GM21717 (cell line): ENCODE measurements around the gene RNF133.
"Not testable (repeated sequence)": the region's sequence is repeated elsewhere in the genome, so short reads cannot be mapped to it uniquely, and the experiment has no call there.

Experiments used
- ATAC-seq: cut with Tn5 transposase; IDR thresholded peaks from one replicate; pipeline ENCODE4 v1.9.1; 2021; ENCODE audit warnings: mild to moderate bottlenecking, moderate library complexity; ENCODE audit not compliant: unreplicated experiment

RNF133 gene

DNA sequence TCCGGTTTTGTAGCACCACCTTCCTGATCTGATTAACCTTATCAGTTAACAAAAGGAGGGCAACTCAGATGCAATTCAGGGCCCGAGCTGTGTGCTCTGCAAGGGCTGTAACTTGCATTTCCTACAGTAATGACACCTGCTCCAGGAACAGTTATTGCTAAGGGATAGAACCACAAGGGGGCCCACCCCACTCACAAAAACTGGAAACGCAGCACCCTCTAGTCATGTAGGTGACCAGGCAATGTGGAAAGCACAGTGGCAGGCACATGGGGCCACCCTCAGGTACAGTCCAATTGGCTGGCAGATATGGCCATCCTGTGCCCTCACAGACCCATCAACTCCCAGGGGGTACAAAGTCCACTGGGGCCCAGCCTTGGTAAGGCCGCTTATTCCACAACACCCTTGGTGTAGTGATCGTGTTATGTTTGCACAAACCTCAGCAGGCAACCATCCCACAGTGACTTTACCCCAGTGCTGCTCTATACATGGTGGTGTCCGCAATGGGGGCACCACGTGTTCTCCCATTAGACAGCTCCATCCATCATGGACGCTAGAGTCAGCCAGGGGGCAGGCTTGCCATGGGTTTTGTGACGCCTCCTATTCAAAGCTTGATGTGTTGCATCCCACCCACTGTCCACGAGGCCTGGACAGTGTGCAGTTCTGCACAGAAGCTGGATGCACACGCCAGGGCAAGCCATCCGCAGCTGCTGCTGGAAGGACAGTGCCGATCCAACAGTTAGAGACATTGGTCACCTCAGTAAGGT is 9.4 kb downstream of the RNF133 start:
- no peak for ATAC-seq

DNA sequence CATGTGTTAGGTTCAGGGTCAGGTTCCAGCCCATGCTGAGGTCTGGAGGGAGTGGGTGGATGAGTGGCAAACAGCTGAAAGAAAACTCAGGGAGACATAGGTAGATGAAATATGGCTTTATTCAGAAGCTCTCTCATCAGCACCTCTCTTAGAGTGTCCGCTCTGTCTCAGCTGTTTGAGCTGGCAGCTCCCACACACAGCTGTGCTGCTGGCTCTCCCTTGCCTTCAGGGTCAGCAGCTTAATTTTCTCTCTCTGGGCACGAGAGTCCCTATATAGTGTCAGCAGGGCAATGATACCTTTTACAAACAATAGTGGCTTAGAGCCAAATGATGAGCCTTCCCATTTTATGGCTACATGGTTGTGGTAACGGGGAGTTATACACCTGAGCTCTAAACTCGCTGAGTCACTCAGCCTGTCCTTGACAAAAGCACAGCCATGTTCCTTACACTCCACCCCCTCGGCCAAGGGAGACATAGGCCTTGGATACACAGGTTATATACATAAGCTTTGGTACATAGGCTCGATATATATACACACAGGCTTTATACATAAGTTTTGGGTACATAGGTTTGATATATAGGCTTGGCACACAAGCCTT is 10.4 kb downstream of the RNF133 start:
- no peak for ATAC-seq

DNA sequence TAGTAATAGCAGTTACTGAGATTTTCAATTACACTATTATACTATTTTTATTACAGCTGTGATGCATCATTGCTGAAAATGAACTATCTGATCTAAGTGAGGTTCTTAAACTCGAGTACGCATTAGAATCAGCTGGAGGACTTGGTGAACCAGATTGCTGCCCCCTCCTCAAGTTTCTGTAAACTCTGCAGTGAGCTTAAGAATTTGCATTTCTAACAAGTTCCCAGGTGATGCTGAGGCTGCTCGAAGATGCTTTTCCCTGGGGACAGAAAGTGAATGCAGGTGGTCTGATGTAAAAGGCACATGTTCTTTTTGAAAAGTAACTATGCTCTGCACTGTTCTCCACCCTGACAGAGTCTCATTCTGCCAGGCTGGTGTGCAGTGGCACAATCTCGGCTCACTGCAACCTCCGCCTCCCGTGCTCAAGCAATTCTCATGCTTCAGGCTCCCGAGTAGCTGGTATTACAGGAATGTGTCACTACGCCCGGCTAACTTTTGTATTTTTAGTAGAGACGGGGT is 12.5 kb downstream of the RNF133 start:
- ATAC-seq: no peak

DNA sequence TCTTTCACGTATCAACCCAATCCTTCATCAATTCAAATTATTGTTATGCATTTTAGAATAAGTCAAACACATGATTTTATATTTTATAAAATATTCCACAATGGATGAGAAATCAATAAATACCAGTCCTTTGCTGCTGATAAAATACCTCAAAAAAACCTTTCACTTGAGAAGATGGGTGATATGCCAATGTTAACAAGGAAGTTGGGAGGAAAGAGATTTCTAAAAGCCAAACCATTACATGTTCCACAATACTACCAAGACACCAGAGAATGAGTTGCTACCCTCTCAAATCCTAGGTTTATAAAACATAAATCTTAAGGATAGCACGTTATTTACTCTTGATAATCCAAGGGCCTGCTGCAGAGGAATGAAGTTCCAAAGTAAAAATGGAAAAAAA is 14.4 kb downstream of the RNF133 start:
- no peak for ATAC-seq

DNA sequence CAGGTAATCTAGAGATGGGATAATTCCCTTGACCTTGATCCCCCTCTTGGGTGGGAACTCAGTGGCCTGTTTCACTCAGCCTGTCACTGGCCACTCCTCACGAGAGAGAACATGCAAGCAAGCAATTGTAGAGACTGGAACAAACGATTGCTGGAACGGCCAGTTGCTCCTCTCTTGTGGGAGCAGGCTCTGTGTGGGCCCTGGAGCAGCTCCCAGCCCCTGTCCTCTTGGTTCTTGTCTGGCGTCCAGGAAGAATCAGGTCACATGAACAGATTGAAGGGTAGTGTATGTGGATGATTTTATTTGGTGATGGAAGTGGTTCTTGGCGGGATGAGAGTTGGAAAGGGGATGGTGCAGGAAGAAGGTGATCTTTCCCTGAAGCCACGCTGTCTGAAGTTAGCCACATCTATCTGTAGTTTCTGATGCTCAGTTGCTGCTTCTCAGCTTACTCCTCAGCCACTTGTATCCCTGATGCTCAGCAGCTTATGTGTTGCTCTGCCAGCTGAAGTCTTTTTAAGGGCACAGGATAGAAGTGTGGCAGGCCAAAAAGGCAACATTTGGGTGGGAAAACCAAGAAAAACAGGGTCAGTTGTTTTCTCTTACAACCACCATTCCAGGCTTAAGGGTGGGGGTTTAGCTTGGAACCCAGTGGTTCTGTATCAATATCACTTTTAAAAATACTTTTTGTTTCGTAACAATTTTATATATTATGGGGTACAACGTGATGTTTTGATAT is 15.9 kb downstream of the RNF133 start:
- ATAC-seq: no peak

DNA sequence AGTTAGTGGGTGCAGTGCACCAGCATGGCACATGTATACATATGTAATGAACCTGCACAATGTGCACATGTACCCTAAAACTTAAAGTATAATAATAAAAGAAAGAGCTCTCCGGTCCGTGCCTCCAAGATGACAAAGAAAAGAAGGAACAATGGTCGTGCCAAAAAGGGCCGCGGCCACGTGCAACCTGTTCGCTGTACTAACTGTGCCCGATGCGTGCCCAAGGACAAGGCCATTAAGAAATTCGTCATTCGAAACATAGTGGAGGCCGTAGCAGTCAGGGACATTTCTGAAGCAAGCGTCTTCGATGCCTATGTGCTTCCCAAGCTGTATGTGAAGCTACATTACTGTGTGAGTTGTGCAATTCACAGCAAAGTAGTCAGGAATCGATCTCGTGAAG is 17.7 kb downstream of the RNF133 start:
- ATAC-seq: not testable (repeated sequence)

DNA sequence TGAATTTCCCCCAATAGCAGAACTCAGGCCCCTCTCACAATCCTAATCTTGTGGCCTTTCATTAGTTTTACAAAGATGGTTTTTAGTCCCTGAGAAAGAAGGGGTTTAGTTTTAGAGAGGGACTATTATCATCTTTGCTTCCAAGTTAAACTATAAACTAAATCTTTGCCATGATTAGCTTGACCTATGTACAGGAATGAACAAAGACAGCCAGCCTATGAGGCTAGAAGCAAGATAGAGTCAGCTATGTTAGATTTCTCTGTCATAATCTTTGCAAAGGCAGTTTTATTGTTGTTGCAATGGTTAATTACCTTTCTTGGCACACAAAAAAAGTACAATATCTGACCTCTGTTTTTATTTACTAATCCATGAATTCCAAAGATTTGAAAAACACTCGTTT is 19.1 kb downstream of the RNF133 start:
- no peak for ATAC-seq

DNA sequence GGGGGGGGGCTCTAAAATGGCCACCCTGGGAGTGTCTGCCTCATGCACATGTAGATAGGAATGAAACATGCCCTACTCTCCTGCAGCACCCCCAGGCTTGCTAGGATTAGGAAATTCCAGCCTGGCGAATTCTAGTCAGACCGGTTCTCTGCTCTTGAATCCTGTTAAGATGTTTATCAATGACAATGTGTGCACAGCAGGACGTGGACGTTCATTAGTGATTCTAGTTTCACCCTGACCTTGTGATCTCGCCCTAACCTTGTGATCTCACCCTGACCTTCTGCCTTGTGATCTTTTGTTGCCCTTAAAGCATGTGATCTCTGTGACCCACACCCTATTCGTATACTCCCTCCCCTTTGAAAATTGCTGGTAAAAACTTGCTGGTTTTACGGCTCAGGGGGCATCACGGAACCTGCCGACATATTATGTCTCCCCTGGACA is 19.6 kb downstream of the RNF133 start:
- not testable (repeated sequence) for ATAC-seq

DNA sequence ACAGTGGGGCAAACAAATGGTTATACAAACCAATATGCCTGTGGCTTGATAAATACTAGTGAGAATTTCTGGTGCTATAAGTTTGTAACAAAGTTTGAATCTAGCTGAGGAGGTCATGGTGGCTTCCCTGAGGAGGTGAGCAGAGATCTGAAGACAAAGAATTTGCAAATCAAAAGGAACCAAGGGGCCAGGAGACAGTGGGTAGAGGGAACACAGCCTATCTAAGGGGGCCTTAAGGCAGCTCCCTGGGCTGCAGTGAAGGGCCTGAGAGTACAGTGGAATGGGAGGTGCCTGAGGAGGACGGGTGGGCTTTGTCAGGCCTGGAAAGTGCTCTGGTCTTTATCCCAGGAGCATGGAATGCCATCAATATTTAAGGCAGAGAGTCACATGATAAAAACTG is 21.8 kb downstream of the RNF133 start:
- no peak for ATAC-seq

DNA sequence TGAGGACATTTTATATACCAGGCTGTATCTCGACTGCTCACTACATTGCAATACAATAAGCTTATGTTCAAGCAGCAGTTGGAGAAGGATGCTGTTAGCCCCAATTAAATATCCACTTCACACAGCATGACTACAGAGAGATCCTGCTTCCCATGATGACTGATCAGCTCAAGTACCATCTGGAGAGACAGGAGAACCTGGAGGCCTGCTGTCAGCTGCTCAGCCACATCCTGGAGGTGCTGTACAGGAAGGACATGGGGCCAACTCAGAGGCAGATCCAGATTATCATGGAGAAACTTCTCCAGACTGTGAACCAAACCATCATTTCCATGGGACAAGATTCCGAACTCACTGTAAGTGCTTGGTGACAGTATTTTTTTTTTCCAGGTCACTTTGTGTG is 22.5 kb downstream of the RNF133 start:
- no peak for ATAC-seq

DNA sequence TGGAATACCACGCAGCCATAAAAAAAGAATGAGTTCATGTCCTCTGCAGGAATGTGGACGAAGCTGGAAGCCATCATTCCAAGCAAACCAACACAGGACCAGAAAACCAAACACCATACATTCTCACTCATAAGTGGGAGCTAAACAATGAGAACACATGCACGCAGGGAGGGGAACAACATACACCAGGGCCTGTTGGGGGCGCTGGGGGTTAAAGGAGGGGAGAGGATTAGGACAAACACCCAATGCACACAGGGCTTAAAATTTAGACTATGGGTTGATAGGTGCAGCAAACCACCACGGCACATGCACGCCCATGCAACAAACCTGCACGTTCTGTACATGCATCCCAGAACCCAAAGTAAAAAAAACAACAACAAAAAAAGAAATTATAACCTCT is 23.3 kb downstream of the RNF133 start:
- no peak for ATAC-seq

DNA sequence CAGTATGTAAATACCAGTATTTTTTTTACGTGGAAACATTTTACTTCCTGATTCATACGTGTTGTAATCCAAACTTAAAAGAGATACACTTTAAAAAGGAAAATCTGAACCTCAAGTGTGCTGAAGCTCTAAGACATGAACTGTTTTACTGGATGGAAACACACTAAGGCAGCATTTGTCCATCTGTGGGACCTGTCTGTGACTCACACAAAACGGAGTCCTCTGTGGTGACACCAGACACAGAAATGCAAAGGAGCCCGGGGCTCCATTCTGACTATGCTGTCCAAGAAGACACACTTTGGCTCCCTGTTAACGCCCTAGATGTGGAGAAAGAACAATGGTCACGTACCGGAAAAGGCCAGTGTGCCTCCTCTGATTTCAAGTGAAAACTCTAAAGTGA is 23.9 kb downstream of the RNF133 start:
- no peak for ATAC-seq

DNA sequence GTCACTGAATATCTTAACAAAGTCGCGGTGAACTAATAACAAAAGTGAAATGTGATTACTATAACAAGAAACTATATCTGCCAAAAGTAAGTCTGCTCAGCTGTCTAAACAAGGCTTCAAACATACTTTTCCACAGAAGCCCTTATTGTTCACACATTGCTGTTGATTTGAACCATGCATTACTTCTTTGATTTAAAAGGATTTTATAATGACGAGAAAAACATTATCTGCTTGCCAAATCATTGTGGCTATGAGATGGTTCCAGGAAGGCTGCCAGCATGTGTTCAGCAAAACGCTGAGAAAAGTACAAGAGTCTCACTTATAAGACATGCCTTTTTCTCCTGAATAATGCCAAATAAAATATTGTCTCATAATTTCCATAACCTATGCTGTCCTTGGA is 24.4 kb downstream of the RNF133 start:
- ATAC-seq: no peak

DNA sequence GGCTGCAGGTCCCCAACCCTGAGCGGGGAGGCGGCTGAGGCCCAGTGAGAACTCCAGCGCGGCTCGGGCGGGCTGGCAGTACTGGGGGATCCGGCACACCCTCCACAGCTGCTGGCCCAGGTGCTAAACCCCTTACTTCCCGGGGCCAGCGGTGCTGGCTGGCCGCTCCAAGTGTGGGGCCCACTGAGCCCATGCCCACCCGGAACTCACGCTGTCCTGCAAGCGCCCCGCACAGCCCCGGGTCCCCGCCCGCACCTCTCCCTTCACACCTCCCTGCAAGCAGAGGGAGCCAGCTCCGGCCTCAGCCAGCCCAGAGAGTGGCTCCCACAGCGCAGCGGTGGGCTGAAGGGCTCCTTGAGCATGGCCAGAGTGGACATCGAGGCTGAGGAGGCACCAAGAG is 25.0 kb downstream of the RNF133 start:
- no peak for ATAC-seq

DNA sequence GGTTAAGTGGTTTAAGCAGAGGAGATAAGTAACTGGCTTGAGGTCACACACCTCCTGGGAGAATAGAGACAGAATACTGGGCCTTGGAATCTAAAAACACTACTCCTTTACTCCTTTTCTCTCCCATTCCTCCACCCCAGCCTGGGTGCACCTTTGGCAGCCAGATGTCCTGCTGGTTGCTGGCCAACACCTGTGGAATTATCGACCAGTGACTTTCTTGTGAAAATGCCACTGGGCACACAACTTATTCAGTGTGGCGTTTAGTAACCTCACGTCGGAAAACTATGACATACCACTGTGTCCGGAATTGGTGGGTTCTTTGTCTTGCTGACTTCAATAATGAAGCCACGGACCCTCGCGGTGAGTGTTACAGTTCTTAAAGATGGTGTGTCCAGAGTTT is 26.4 kb downstream of the RNF133 start:
- ATAC-seq: no peak

DNA sequence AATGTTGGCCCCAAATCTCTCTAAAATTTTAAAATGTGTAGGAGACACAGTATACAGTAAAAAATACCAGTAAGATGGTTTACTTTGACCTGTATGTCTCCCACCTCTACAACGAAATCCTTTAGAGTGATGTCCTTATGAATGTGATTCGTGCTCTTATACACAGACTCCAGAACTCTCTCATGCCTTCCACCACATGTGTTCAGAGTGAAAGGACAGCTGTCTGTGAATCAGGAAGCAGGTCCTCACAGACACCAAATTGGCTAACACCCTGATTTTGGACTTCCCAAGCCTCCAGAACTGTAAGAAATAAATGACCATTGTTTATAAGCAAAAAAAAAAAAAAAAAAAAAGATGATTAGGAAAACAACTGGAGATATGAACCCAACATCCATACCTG is 35.2 kb downstream of the RNF133 start:
- no peak for ATAC-seq

DNA sequence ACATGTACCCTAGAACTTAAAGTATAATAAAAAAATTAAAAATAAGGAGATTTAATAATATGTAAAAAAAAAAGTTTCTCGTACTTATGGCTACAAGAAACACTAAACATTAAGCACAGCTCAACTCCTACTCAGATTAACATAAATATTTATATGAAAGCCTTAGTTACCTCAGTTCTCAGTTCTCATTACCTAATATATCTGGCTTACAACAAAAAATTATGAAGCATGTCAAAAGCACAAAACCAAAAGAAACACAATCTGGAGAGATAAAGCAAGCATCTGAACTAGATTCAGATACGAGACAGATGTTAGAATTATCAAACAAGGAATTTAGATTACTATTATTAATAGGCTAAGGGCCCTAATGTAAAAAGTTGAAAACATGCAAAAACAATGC is 40.1 kb downstream of the RNF133 start:
- no peak for ATAC-seq

DNA sequence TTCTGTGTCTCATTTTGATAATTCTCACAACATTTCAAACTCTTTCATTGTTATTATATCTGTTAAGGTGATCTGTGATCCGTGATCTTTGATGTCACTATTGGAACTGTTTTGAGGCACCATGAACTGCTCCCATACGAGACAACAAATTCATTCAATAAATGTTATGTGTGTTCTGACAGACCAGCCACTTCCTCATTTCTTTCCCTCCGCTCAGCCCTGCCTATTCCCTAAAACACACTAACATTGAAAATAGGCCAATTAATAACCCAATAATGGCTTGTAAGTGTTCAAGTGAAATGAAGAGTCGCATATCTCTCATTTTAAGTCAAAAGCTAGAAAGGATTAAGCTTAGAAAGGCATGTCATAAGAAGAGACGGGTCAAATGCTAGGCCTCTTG is 45.2 kb downstream of the RNF133 start:
- ATAC-seq: no peak

DNA sequence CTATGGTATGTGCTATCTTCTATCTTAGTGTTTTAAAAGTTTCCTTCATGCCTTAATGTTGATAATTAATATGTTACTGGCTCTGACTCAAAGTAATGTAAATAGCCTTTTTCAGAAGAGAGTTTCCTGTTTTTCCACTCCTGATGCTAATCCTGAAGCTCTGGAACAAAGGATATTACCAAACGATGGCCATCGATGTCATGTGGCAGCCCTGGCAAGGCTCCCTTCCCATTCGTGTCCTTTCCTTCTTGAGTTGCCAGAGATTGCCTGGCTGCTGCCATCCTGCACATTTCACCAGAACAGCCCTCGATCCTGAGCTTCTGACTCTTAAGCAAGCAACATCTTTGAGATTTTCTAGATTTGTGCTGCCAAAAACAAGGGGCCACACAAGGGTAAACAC is 46.0 kb downstream of the RNF133 start:
- ATAC-seq: no peak

DNA sequence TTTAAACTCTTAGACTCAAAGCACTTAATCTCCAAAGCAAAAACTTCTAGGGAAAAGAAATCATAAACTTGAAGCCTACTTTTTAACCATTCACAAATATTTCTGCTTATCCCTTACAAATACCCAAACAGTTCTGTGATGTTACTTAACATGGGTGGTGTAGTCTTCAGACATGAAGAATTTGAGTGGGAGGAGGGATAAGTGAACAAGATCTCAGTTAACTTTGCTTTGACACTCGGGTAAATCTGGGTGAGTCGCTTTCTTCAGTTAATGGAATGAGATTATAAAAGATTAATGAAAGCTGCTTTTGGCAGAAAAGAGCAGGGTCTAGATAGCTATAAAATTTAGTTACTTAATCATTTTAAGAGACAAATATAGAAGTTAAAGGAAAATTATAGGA is 47.5 kb downstream of the RNF133 start:
- ATAC-seq: no peak
